ENCODE measurements around the gene GALNT6. TPM values are rescaled to one million over a fixed set of nuclear protein-coding genes. Genes with fewer than 3 reads are reported as not detected.

GALNT6 gene
- total RNA-seq, 1 donor from 2014 or later: not detected

- no peak within 1 kb of the TSS for H3K27ac ChIP-seq
- no peaks in the 10 kb centered on the region for H3K79me2 ChIP-seq (ENCODE audit: low read depth)
- TF ChIP-seq EZH2phosphoT487 (IDR thresholded peaks at IDR 0.05): no peak
- TF ChIP-seq CTCF (IDR thresholded peaks at IDR 0.05): no peak
- no peak for TF ChIP-seq EZH2 (IDR thresholded peaks at IDR 0.05)
- no peak within 1 kb of the TSS for H3K9ac ChIP-seq
- H3K4me2 ChIP-seq: no peak within 1 kb of the TSS
- Mint-ChIP-seq H3K9me3 (no peaks in the 10 kb centered on the region), H3K36me3 (no peaks in the 10 kb centered on the region), H3K27ac (no peak within 1 kb of the TSS), H3K27me3 (ENCODE audit: insufficient read depth, low read depth) (no peaks in the 10 kb centered on the region), H3K4me3 (no peak within 1 kb of the TSS), H3K4me1 (peaks cover 4% of the 10 kb centered on the region)
- peak within 1 kb of the TSS; percentile 12 for H2AFZ ChIP-seq (replicated peaks)
- H3K4me3 ChIP-seq: no peak within 1 kb of the TSS
- H3K27me3 ChIP-seq: no peaks in the 10 kb centered on the region
- no peak for DNase-seq (ENCODE audit: low spot score)
- H3K4me1 ChIP-seq: no peaks in the 10 kb centered on the region
- H3F3A ChIP-seq (ENCODE audit: low read depth): no peaks in the 10 kb centered on the region
- H3K36me3 ChIP-seq: no peaks in the 10 kb centered on the region
- no peaks in the 10 kb centered on the region for H4K20me1 ChIP-seq (ENCODE audit: low read depth)
- no peaks in the 10 kb centered on the region for H3K9me3 ChIP-seq (ENCODE audit: low read depth)
Observed at GRCh38 chr12:51346581-51346980, 44.6 kb downstream of the GALNT6 start, which contains the start of gene CELA1. Gene CELA1 (minus strand): TSS chr12:51346679. CDS start chr12:51346638, 41 bp downstream.

GRCh38 chr12:51345681-51346080, 45.5 kb downstream of the GALNT6 start:
- no peak overlapping the region for H3K9ac ChIP-seq

GRCh38 chr12:51343201-51343600, 48.0 kb downstream of the GALNT6 start:
- TF ChIP-seq EZH2 (IDR thresholded peaks at IDR 0.05) (no peak), CTCF (IDR thresholded peaks at IDR 0.05) (no peak), EZH2phosphoT487 (IDR thresholded peaks at IDR 0.05) (no peak)
- Mint-ChIP-seq H3K4me3 (no peak overlapping the region), H3K27ac (no peak overlapping the region), H3K9me3 (no peaks in the 10 kb centered on the region), H3K36me3 (no peaks in the 10 kb centered on the region), H3K4me1 (peaks cover 7% of the 10 kb centered on the region), H3K27me3 (ENCODE audit: insufficient read depth, low read depth) (no peaks in the 10 kb centered on the region)
- no peak overlapping the region for H3K4me2 ChIP-seq
- DNase-seq (ENCODE audit: low spot score): no peak
- H3K27ac ChIP-seq: no peak overlapping the region
- H3K36me3 ChIP-seq: no peaks in the 10 kb centered on the region
- no peaks in the 10 kb centered on the region for H3K79me2 ChIP-seq (ENCODE audit: low read depth)
- H3K9me3 ChIP-seq (ENCODE audit: low read depth): no peaks in the 10 kb centered on the region
- no peaks in the 10 kb centered on the region for H4K20me1 ChIP-seq (ENCODE audit: low read depth)
- H3K27me3 ChIP-seq: no peaks in the 10 kb centered on the region
- no peak overlapping the region for H3K4me3 ChIP-seq
- H2AFZ ChIP-seq (replicated peaks): no peak overlapping the region
- H3K4me1 ChIP-seq: peaks cover 4% of the 10 kb centered on the region
- H3F3A ChIP-seq (ENCODE audit: low read depth): no peaks in the 10 kb centered on the region
- H3K9ac ChIP-seq: no peak overlapping the region

More at GRCh38 chr12:51345681-51346080, 45.5 kb downstream of the GALNT6 start:
- Mint-ChIP-seq H3K27ac (no peak overlapping the region), H3K4me3 (no peak overlapping the region), H3K27me3 (ENCODE audit: insufficient read depth, low read depth) (no peaks in the 10 kb centered on the region), H3K9me3 (no peaks in the 10 kb centered on the region), H3K4me1 (peaks cover 7% of the 10 kb centered on the region), H3K36me3 (no peaks in the 10 kb centered on the region)
- H4K20me1 ChIP-seq (ENCODE audit: low read depth): no peaks in the 10 kb centered on the region
- H3K27me3 ChIP-seq: no peaks in the 10 kb centered on the region
- H3K79me2 ChIP-seq (ENCODE audit: low read depth): no peaks in the 10 kb centered on the region
- TF ChIP-seq CTCF (IDR thresholded peaks at IDR 0.05) (no peak), EZH2phosphoT487 (IDR thresholded peaks at IDR 0.05) (no peak), EZH2 (IDR thresholded peaks at IDR 0.05) (no peak)
- DNase-seq (ENCODE audit: low spot score): no peak
- peak overlapping the region; percentile 12 for H2AFZ ChIP-seq (replicated peaks)
- H3K27ac ChIP-seq: no peak overlapping the region
- H3K9me3 ChIP-seq (ENCODE audit: low read depth): no peaks in the 10 kb centered on the region
- peaks cover 4% of the 10 kb centered on the region for H3K4me1 ChIP-seq
- no peak overlapping the region for H3K4me2 ChIP-seq
- no peaks in the 10 kb centered on the region for H3F3A ChIP-seq (ENCODE audit: low read depth)
- H3K36me3 ChIP-seq: no peaks in the 10 kb centered on the region
- H3K4me3 ChIP-seq: no peak overlapping the region
